Skeletal muscle cell (primary cell): ENCODE results near the gene DRAM1.

Experiments used
- DNase-seq: peaks from one replicate; pipeline ENCODE4 v3.0.0-alpha.2; 2010; ENCODE audit warnings: low read depth
- H3K4me3 ChIP-seq: 2 replicates; pipeline ENCODE4 v1.5.1; 2011; ENCODE audit warnings: low read depth, mild to moderate bottlenecking, control low read depth, low read length, moderate library complexity

The DRAM1 gene

DNA sequence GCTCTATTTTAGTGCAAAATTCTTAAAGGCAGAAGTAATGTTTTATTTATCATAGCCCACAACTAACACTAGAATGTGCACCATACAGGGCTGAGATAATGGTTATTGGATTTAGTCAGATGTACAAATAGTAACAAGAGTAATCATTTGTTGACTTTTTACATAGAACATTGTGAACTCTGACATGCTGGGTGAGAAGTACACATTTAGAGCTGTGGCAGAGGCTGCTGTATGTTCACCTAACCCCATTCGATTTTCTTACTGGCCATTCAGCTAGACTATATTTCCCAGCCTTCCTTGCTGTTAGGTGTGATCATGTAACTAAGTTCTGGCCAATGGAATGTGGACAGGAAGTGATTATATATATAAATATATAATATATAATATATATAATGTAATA is 89.1 kb downstream of the DRAM1 start:
- H3K4me3 ChIP-seq = no peak overlapping the region
- DNase-seq = no peak

DNA sequence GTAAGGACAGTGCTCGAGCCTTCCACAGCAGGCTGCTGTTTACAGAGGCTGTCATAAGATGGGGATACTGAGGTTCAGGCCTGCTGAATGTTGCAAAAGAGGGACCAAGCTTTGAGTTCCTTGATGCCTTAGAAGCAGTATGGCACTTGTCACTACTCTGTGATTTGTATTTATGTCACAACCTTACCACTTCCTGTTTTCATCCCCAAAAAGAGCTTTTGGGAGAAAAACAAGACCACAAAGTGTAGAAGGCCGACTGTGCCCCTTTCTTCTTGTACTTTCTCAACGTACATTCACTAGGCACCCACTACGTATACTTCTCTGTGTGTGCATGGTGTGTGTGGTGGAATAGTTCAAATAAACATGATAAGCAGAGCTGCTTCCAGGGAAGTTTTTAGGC is 90.1 kb downstream of the DRAM1 start:
- no peak for DNase-seq
- no peak overlapping the region for H3K4me3 ChIP-seq

DNA sequence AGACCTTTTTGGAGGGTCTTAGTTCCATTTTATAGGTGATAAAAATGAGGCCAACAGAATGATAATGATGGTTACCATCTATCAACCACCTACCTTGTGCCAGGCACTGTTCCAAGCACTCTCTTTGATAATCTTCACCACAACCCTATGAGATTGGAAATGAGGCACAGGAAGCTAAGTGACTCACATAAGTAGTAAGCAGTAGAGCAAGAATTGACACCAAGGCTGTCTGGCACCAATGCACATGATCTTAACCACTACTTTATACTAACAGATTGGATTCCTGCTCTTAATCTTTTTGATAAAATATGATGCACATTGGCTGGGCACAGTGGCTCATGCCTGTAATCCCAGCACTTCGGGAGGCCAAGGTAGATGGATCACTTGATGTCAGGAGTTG is 91.4 kb downstream of the DRAM1 start:
- no peak for DNase-seq
- no peak overlapping the region for H3K4me3 ChIP-seq
